Aorta (tissue), 5 donors: ENCODE data around the gene USP47. TPM values are rescaled to one million over a fixed set of nuclear protein-coding genes. Genes with fewer than 3 reads are reported as not detected.
A peak's percentile ranks its signal among the peaks of the same experiment; 100 is the strongest.
"Not testable (repeated sequence)": the region's sequence is repeated elsewhere in the genome, so short reads cannot be mapped to it uniquely, and the experiment has no call there.

Experiments
- ATAC-seq: fragments of 200-7000 bp; cut with Tn5 transposase; one replicate; pipeline ENCODE4 v1.9.1; 2022; ENCODE audit warnings: moderate library complexity; ENCODE audit not compliant: low FRiP score
- DNase-seq, 2 donors: peaks; one replicate each; pipeline ENCODE4 v3.0.0-alpha.2; 2020
- H3K27ac ChIP-seq, 2 donors: one replicate each; pipeline ENCODE4 v1.5.1; 2013; ENCODE audit warnings: low read length in 2 of 2, mild to moderate bottlenecking in 2 of 2, moderate library complexity in 2 of 2, control low read depth in 1 of 2, inconsistent platforms in 1 of 2, low read depth in 1 of 2
- H3K27me3 ChIP-seq, 2 donors: one replicate each; pipeline ENCODE4 v1.6.1; 2013; ENCODE audit warnings: control low read depth in 1 of 2, low read length in 1 of 2, mild to moderate bottlenecking in 1 of 2, moderate library complexity in 1 of 2; ENCODE audit not compliant: insufficient read depth in 2 of 2, control insufficient read depth in 1 of 2
- H3K36me3 ChIP-seq, 2 donors: one replicate each; pipeline ENCODE4 v1.6.1; 2013; ENCODE audit warnings: control low read depth in 1 of 2, low read length in 1 of 2, mild to moderate bottlenecking in 1 of 2; ENCODE audit not compliant: insufficient read depth in 2 of 2, control insufficient read depth in 1 of 2
- H3K4me1 ChIP-seq, 2 donors: one replicate each; pipeline ENCODE4 v1.6.1; 2013; ENCODE audit warnings: low read length in 2 of 2, control low read depth in 1 of 2, mild to moderate bottlenecking in 1 of 2, moderate library complexity in 1 of 2; ENCODE audit not compliant: insufficient read depth in 2 of 2, control insufficient read depth in 1 of 2
- H3K4me3 ChIP-seq, 2 donors: one replicate each; pipeline ENCODE4 v1.5.1; 2013; ENCODE audit warnings: low read length in 2 of 2, control low read depth in 1 of 2, mild to moderate bottlenecking in 1 of 2
- H3K9me3 ChIP-seq: one replicate; pipeline ENCODE4 v1.6.1; 2013; ENCODE audit warnings: mild to moderate bottlenecking, low read length; ENCODE audit not compliant: control insufficient read depth
- WGBS, 2 donors: extraction: QIAGEN DNeasy Blood & Tissue Kit; methylation state at CpG; one replicate each; pipeline ENCODE4 v1.1.7; 2013; 5-methylcytosine and 5-hydroxymethylcytosine counted together
- intact Hi-C, 2 donors: fragments of 100-400 bp; cut with DNase I; formaldehyde crosslinking; loops; one replicate each; pipeline versions ENCODE4 v1.14.2 to v1.15.0; 2022
- polyA plus RNA-seq, 2 donors: library from polyadenylated mRNA; stranded (reverse); fragments of 200-250 nt; gene quantifications; one replicate each; pipeline ENCODE4 v1.2.3, GENCODE V29; 2013
- total RNA-seq, 2 donors: library from RNA; stranded (reverse); fragmentation: NEBNext Ultra II Directional; extraction: Animal tissue kit (Norgen Biotek cat#: 25700); gene quantifications; one replicate each; pipeline ENCODE4 v1.2.1, GENCODE V29; 2021
- donor health status: healthy with polysubstance abuse.
- donor health status: Bipolar disorder and iron deficiency.
- donor health status: DM: no; HTN: no; CAD: no.
- donor health status: DM: no; HTN: no; CAD: no.
- donor health status: DM: yes; HTN: yes; CAD: no.

USP47 gene
- total and polyA plus RNA-seq, 4 donors, result 23.2 to 74.9 (median 45.1) TPM

DNA sequence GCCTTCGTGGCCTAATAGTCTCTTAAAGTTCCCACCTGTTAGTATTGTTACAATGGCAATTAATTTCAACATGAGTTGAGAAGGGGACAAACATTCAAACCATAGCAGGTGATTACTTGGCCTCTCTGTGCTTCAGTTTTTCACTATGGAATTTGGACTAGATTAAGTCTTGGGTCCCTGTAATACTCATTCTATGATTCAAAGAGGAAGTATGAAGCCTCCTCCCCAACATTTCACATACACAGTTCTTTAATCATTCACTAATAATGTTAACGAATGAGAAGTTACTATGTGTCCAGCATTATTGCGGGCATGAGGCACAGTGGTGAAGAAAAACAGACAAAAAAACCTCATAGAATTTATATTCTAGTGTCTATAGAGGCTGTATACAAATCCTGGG, 19.9 kb upstream of the USP47 start:
- intact Hi-C loops, result no loop called here
- H3K36me3 ChIP-seq, result no peaks in the 10 kb centered on the region
- H3K27me3 ChIP-seq, result no peaks in the 10 kb centered on the region
- ATAC-seq (no peak), DNase-seq (no peak)
- no peak overlapping the region for H3K27ac ChIP-seq
- 78 to 81% methylated on average over 3 of the region's 3 CpGs for WGBS, 2 donors
- H3K4me3 ChIP-seq, result no peak overlapping the region
- no peaks in the 10 kb centered on the region for H3K4me1 ChIP-seq
- H3K9me3 ChIP-seq, result no peaks in the 10 kb centered on the region

GRCh38 chr11:11822946-11823345, 18.8 kb upstream of the USP47 start:
- Histone ChIP-seq H3K4me3 (no peak overlapping the region), H3K4me1 (no peaks in the 10 kb centered on the region), H3K36me3 (no peaks in the 10 kb centered on the region), H3K27ac (no peak overlapping the region), H3K27me3 (no peaks in the 10 kb centered on the region), H3K9me3 (no peaks in the 10 kb centered on the region)
- DNase-seq, result no peak
- WGBS, 2 donors, result 92% methylated on average over 4 of the region's 4 CpGs
- ATAC-seq, result no peak
- intact Hi-C loops, result no loop called here

DNA sequence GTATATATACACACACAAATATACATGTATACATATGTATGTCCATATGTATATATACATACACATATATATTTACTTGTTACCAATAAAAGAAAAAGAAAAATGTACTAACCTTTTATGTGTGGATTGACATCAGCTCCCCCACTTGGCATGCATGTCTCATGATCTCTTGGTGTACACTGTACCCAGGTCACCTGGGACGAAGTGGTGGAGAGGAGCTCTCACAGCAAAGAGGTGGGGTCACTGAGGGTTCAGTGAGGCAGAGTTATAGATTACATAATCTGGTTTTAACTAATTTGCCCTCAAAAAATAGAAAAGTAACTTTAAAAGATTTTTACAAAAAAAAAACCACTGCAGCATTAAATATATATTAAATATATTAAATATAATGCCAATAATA, 15.5 kb upstream of the USP47 start:
- Histone ChIP-seq H3K4me3 (no peak overlapping the region), H3K9me3 (no peaks in the 10 kb centered on the region), H3K27ac (no peak overlapping the region), H3K36me3 (no peaks in the 10 kb centered on the region), H3K4me1 (no peaks in the 10 kb centered on the region), H3K27me3 (no peaks in the 10 kb centered on the region)
- 92% methylated on average over 1 of the region's 1 CpG for WGBS, 2 donors
- DNase-seq (no peak), ATAC-seq (no peak)
- intact Hi-C loops, result no loop called here

- H3K9me3 ChIP-seq, result no peaks in the 10 kb centered on the region
- ATAC-seq (no peak), DNase-seq (no peak)
- H3K4me3 ChIP-seq, result no peak overlapping the region
- H3K36me3 ChIP-seq, result no peaks in the 10 kb centered on the region
- H3K27me3 ChIP-seq, result no peaks in the 10 kb centered on the region
- WGBS, 2 donors, result 86 to 87% methylated on average over 7 of the region's 7 CpGs
- H3K27ac ChIP-seq, result no peak overlapping the region
- H3K4me1 ChIP-seq, result no peaks in the 10 kb centered on the region
- intact Hi-C loops, result no loop called here
Measured at GRCh38 chr11:11827272-11827671, 14.5 kb upstream of the USP47 start.

DNA sequence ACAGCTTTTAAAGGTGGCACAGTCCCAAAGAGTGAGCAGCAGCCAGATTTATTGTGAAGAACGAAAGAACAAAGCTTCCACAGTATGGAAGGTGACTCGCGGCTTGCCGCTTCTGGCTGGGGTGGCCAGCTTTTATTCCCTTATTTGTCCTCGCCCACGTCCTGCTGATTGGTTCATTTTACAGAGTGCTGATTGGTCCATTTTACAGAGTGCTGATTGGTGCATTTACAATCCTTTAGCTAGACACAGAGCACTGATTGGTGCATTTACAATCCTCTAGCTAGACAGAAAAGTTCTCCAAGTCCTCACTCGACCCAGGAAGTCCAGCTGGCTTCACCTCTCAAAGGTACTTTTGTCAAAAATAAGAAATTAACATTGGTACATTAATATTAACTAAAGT, 10.4 kb upstream of the USP47 start:
- H3K36me3 ChIP-seq, DNase-seq, ATAC-seq, H3K27ac ChIP-seq, H3K27me3 ChIP-seq, H3K4me1 ChIP-seq, intact Hi-C loops, H3K4me3 ChIP-seq, H3K9me3 ChIP-seq: not testable (repeated sequence)
- 85 to 88% methylated on average over 7 of the region's 7 CpGs for WGBS, 2 donors

- DNase-seq (no peak), ATAC-seq (no peak)
- no peaks in the 10 kb centered on the region for H3K36me3 ChIP-seq
- no peaks in the 10 kb centered on the region for H3K4me1 ChIP-seq
- intact Hi-C loops, result no loop called here
- H3K4me3 ChIP-seq, result no peak overlapping the region
- WGBS, 2 donors, result 71 to 73% methylated on average over 2 of the region's 2 CpGs
- no peak overlapping the region for H3K27ac ChIP-seq
- no peaks in the 10 kb centered on the region for H3K9me3 ChIP-seq
- H3K27me3 ChIP-seq, result no peaks in the 10 kb centered on the region
Measured at GRCh38 chr11:11836676-11837231, 5.0 kb upstream of the USP47 start.

DNA sequence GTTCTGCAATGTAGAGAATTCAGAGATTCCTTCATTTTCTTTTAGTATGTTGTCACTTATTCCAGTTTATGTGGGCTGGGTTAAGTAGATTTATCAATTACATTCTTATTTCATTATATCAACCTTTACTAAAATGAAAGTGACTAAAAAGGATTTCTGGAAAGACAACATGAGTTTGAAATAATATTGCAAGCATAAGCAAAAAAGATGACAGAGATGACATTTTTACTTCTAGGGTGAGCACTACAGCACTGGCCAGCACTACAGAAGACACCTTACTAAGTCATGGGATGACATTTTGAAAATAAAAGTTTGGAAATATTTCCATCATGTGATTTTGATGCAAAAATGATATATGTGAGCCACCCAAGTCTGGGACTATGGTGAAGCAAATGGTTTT, 2.1 kb upstream of the USP47 start:
- Histone ChIP-seq H3K36me3 (no peaks in the 10 kb centered on the region), H3K27ac (no peak overlapping the region), H3K9me3 (no peaks in the 10 kb centered on the region), H3K4me1 (no peaks in the 10 kb centered on the region), H3K27me3 (no peaks in the 10 kb centered on the region), H3K4me3 (no peak overlapping the region)
- intact Hi-C loops, result loop anchor here (5.0 to 10.0 kb wide), 2 partner anchors 32 to 75 kb away; no protein-coding TSS in a partner anchor
- no peak for DNase-seq
- ATAC-seq, result no peak

GRCh38 chr11:11841116-11841722, 553 bp upstream of the USP47 start:
- H3K4me1 ChIP-seq, result peaks cover 0 to 4% of the 10 kb centered on the region in 2 donors
- H3K9me3 ChIP-seq, result no peaks in the 10 kb centered on the region
- DNase-seq (peak; percentile 56 to 77), ATAC-seq (peak; percentile 83)
- H3K27ac ChIP-seq, result peak overlapping the region; percentile 81 to 86
- no peaks in the 10 kb centered on the region for H3K27me3 ChIP-seq
- H3K36me3 ChIP-seq, result no peaks in the 10 kb centered on the region
- intact Hi-C loops, result loop anchor here (5.0 to 10.0 kb wide), 2 partner anchors 34 to 74 kb away; no protein-coding TSS in a partner anchor
- 2 to 4% methylated on average over 20 to 21 of the region's 21 CpGs for WGBS, 2 donors
- H3K4me3 ChIP-seq, result peak overlapping the region; percentile 38 to 76

DNA sequence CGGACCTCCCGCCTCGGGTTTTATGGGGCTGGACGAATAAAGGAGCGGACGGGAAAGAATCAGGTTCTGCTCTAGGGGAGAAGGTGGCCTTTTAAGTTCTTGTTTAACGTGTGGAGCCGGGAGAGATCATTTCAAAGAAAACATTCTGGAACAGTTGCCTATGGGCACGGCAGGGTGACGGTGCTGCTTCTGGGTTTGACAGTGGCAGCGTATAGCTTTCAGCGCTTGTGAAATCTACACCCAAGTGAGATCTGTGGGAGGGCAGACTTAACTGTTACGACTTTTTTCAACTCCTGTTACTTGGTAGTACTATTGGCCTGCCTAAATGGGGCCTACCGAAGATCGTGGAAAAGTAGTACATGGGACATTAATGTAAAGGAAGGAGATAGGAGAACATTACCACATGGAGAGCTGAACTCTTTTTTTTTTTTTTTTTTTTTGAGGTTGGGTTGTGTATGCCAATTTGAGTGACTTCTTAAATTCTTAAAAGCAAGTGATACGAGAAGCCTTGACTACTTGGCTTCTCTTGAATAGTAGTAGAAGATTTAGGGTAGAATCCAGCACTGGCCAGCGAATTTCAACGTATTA, 743 bp downstream of the USP47 start:
- 0% methylated on average over 18 of the region's 18 CpGs for WGBS, 2 donors
- Histone ChIP-seq H3K9me3 (no peaks in the 10 kb centered on the region), H3K36me3 (no peaks in the 10 kb centered on the region), H3K4me1 (peaks cover 0 to 4% of the 10 kb centered on the region in 2 donors), H3K27me3 (no peaks in the 10 kb centered on the region), H3K27ac (peak overlapping the region; percentile 81 to 86), H3K4me3 (peak overlapping the region; percentile 38 to 76)
- ATAC-seq (peak; percentile 81), DNase-seq (peak in 1 of 2 donors; percentile 68)
- intact Hi-C loops, result loop anchor here (5.0 to 10.0 kb wide), 2 partner anchors 35 to 72 kb away; no protein-coding TSS in a partner anchor
